AG04449 (cell line): ENCODE data around the gene PREX1.
A peak's percentile ranks its signal among the peaks of the same experiment; 100 is the strongest.

Experiments
- CTCF ChIA-PET: fragments of 350-600 bp; formaldehyde crosslinking; extraction: SDS; loops from one replicate; lab custom pipeline; 2021; ENCODE audit warnings: antibody characterized with exemption; lab: Yijun Ruan, JAX
- POLR2A ChIA-PET: fragments of 400-600, 350-600 bp; formaldehyde crosslinking; extraction: SDS; loops from one replicate; lab custom pipeline; 2020; ENCODE audit warnings: antibody characterized with exemption, inconsistent platforms; lab: Yijun Ruan, JAX
- DNase-seq: peaks from one replicate; pipeline ENCODE4 v3.0.0-alpha.2; 2010; ENCODE audit warnings: low read depth, low spot score
- H3K4me3 ChIP-seq: 2 replicates; pipeline ENCODE4 v1.5.1; 2011; ENCODE audit warnings: low read depth, mild to moderate bottlenecking, control low read depth, low read length
- TF ChIP-seq, protein P1 (sequence below): IDR thresholded peaks from one replicate; pipeline ENCODE4 v1.5.1; 2011; ENCODE audit warnings: mild to moderate bottlenecking, moderate library complexity, low read length, control low read depth, inconsistent platforms; ENCODE audit not compliant: insufficient read depth; ENCODE audit errors: missing control alignments

PREX1 gene

DNA sequence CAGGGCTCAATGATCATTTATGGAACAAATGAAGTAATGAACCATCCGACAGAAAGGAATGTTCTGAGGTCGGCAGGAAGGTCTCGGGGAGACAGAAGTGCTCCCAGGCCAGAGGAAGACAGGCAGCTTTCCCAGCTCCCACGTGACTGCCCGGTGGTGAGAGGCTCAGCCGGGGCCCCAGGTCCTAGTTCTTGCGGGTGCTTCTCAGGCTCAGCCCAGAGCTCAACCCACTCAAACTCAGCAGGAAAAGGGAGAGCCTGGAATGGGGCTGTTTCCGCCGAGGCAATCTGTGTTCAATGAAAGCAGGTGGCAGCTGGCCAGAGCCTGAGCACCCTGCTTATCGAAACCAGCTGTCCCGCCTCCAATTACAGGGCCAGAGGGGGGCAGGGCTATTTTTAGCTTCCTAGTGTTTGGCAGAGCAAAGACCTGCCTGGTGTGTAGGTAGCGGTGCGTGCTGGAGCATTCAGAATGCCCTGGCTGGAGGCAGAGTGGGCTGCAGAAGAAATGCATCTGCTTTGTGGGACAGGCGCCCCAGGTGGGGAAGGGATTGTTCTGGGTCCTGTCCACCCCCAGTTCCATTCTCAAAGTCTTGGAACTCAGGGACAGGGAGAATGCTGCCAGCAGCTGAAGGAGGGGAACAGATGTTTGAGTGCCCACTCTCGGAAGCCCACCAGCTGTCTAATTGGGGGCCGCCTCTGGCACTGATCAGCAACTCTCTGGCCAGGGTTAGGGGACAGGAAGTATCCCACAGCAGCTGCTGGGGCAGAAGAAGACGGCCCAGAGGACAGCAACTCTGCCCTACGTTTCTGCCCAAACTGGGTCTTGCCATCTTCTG, 145.1 kb downstream of the PREX1 start:
- peak overlapping the region; percentile 6; the same call in 1 of the 2 replicates for H3K4me3 ChIP-seq
- ChIA-PET POLR2A (interaction anchor here (0.7 to 0.8 kb wide), 2 partner anchors 9 to 15 kb away, joined by 3 to 5 read pairs; no protein-coding TSS in a partner anchor), CTCF (interaction anchor here (1.1 to 2.3 kb wide), 3 partner anchors 25 to 958 kb away, joined by 3 to 12 read pairs (median 9); no protein-coding TSS in a partner anchor)
- DNase-seq: peak; percentile 84
- TF ChIP-seq, protein P1, sequence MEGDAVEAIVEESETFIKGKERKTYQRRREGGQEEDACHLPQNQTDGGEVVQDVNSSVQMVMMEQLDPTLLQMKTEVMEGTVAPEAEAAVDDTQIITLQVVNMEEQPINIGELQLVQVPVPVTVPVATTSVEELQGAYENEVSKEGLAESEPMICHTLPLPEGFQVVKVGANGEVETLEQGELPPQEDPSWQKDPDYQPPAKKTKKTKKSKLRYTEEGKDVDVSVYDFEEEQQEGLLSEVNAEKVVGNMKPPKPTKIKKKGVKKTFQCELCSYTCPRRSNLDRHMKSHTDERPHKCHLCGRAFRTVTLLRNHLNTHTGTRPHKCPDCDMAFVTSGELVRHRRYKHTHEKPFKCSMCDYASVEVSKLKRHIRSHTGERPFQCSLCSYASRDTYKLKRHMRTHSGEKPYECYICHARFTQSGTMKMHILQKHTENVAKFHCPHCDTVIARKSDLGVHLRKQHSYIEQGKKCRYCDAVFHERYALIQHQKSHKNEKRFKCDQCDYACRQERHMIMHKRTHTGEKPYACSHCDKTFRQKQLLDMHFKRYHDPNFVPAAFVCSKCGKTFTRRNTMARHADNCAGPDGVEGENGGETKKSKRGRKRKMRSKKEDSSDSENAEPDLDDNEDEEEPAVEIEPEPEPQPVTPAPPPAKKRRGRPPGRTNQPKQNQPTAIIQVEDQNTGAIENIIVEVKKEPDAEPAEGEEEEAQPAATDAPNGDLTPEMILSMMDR: no peak

- TF ChIP-seq, protein P1: no peak
- ChIA-PET CTCF (interaction anchor here (2.3 kb wide), 2 partner anchors 24 to 223 kb away, joined by 9 to 12 read pairs; no protein-coding TSS in a partner anchor), POLR2A (no interaction called here)
- no peak for DNase-seq
- no peak overlapping the region; the same call in 1 of the 2 replicates for H3K4me3 ChIP-seq
Observed at GRCh38 chr20:48681873-48682426, 145.8 kb downstream of the PREX1 start.

- no peak for DNase-seq
- CTCF ChIA-PET: interaction anchor here (2.3 kb wide), 1 partner anchor 24 kb away, joined by 9 read pairs; no protein-coding TSS in a partner anchor
- POLR2A ChIA-PET: no interaction called here
- no peak overlapping the region for H3K4me3 ChIP-seq
- TF ChIP-seq, protein P1: no peak
Observed at GRCh38 chr20:48681201-48681872, 146.5 kb downstream of the PREX1 start.

DNA sequence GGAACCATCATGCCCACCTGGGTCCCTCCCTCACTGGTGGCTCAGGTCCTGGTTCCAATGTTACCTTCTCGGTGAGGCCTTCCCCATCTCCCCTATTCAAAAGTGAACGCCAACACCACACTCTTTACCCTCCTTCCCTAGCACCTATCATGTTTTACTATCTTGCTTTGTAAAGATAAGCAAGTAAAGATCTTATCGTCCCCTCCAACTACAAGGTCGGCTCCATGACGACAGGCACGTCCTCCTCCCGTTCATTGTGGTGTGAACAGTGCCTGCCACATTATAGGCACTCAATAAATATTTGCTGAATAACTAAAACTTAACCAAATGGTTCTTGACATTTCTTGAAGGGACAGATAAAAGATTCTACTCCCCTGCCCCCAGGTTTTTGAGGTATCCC, 147.1 kb downstream of the PREX1 start:
- CTCF ChIA-PET: no interaction called here
- TF ChIP-seq, protein P1: no peak
- H3K4me3 ChIP-seq: no peak overlapping the region
- DNase-seq: no peak
- POLR2A ChIA-PET: no interaction called here

GRCh38 chr20:48679599-48679998, 148.2 kb downstream of the PREX1 start:
- no peak overlapping the region for H3K4me3 ChIP-seq
- POLR2A ChIA-PET: no interaction called here
- TF ChIP-seq, protein P1: no peak
- CTCF ChIA-PET: interaction anchor here (1.7 kb wide), 1 partner anchor 22 kb away, joined by 4 read pairs; no protein-coding TSS in a partner anchor
- DNase-seq: no peak
